B cell (primary cell): ENCODE measurements around the gene F8.

Experiments used
- CTCF ChIP-seq: fragments of 200-600 bp; IDR thresholded peaks from one replicate; pipeline ENCODE4 v1.8.0; 2022; ENCODE audit warnings: antibody characterized with exemption, mild to moderate bottlenecking
- EZH2 ChIP-seq: IDR thresholded peaks from 2 replicates; pipeline ENCODE4 v1.6.1; 2012; ENCODE audit warnings: borderline replicate concordance, low read depth, mild to moderate bottlenecking, moderate library complexity, low read length; ENCODE audit not compliant: insufficient read depth, poor library complexity, severe bottlenecking

- peak; percentile 76 for TF ChIP-seq CTCF
- TF ChIP-seq EZH2: no peak
Observed at GRCh38 chrX:155056877-155057792, 34.6 kb upstream of the F8 start.
